ENCODE data around the gene ATG10. TPM values are rescaled to one million over a fixed set of nuclear protein-coding genes. Genes with fewer than 3 reads are reported as not detected.

The ATG10 gene
- total and polyA plus RNA-seq, 2 of the 8 experiments (the other 6 are each of a cell fraction or from before 2014, with no cell fraction given) = 3.7 to 8.8 TPM

DNA sequence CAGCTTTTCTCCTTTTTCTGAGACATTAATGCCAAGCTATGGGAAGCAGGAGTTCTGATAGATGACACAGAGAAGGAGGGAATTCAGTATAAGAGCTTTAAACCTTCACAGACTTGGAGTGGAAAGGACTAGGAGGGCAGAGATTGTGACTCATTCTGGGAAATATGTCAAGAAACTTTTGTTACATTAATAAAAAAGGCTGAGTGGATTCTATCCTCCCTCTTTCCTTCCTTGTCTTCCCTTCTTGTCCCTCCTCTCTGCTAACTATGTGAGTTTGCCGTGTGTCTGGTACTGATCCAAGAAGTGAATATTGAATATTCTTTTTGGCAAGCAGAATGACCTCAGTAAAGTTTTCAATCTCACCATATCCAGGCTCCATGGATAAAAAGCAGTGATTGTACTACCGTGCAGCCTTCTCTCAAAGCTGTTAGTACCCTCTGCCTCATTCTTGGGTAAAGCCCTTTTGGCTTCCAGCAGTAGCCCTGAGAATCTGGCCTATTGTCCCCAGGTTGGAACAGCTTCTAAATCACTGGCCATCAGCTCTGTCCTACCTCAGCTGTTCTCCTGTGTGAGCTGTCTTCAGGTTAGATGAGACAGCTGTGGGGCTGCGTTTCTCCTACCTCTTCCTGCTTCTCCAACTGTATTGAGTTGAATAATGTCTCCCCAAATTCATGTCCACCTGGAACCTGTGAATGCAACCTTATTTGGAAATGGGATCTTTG is 73.9 kb downstream of the ATG10 start:
- no peak overlapping the region for H3K18ac ChIP-seq (ENCODE audit: extremely low read depth, low read length)
- TF ChIP-seq CREB1 (IDR thresholded peaks at IDR 0.05) = no peak
- TF ChIP-seq, protein P1, sequence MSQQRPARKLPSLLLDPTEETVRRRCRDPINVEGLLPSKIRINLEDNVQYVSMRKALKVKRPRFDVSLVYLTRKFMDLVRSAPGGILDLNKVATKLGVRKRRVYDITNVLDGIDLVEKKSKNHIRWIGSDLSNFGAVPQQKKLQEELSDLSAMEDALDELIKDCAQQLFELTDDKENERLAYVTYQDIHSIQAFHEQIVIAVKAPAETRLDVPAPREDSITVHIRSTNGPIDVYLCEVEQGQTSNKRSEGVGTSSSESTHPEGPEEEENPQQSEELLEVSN (IDR thresholded peaks at IDR 0.05) = no peak
- no peak for TF ChIP-seq POLR2AphosphoS5 (IDR thresholded peaks at IDR 0.05; ENCODE audit: low read depth, low read length)
- TF ChIP-seq KDM5A (IDR thresholded peaks at IDR 0.05; ENCODE audit: low read length) = no peak
- TF ChIP-seq KDM1A (IDR thresholded peaks at IDR 0.05; ENCODE audit: borderline replicate concordance, low read length) = no peak
- TF ChIP-seq RXRA (IDR thresholded peaks at IDR 0.05; ENCODE audit: insufficient read depth, low read depth, low read length) = no peak
- no peak for TF ChIP-seq SRF (IDR thresholded peaks at IDR 0.05; ENCODE audit: low read depth, low read length)
- no peak for TF ChIP-seq JUND (IDR thresholded peaks at IDR 0.05; ENCODE audit: low read length)
- TF ChIP-seq POU5F1 (IDR thresholded peaks at IDR 0.05; ENCODE audit: low read depth, low read length) = no peak
- TF ChIP-seq HDAC6 (IDR thresholded peaks at IDR 0.05; ENCODE audit: low read depth, low read length) = no peak
- TF ChIP-seq GABPA (IDR thresholded peaks at IDR 0.05; ENCODE audit: borderline replicate concordance, insufficient read depth, low read length) = no peak
- TF ChIP-seq TEAD4 (IDR thresholded peaks at IDR 0.05; ENCODE audit: low read depth, low read length) = no peak
- TF ChIP-seq CBX8 (IDR thresholded peaks at IDR 0.05; ENCODE audit: borderline replicate concordance, low read depth, low read length) = no peak

More for the DNA sequence above, 73.9 kb downstream of the ATG10 start:
- Histone ChIP-seq H2BK5ac (ENCODE audit: low read depth, low read length) (no peak overlapping the region), H3K79me1 (ENCODE audit: low read depth, low read length) (no peaks in the 10 kb centered on the region), H2AK5ac (ENCODE audit: low read depth, low read length) (no peak overlapping the region), H3K27ac (ENCODE audit: low read depth, low read length) (no peak overlapping the region), H2BK120ac (replicated peaks; ENCODE audit: low read depth, low read length) (no peak overlapping the region), H3K56ac (replicated peaks; ENCODE audit: insufficient read length, low read depth, low read length) (no peak overlapping the region), H3K9ac (replicated peaks in 1 of 4; ENCODE audit: extremely low read depth in 1 of 4, low read depth in 3 of 4, low read length in 3 of 4) (no peak overlapping the region), H3K79me2 (ENCODE audit: control insufficient read depth in 1 of 2, insufficient read depth in 2 of 2, low read length in 2 of 2) (no peaks in the 10 kb centered on the region), H3K4me2 (ENCODE audit: insufficient read depth in 1 of 2, low read depth in 2 of 2, low read length in 2 of 2) (no peak overlapping the region), H2BK12ac (ENCODE audit: low read depth, low read length) (no peak overlapping the region), H3K23me2 (ENCODE audit: low read depth, low read length) (no peaks in the 10 kb centered on the region), H4K8ac (ENCODE audit: extremely low read depth, insufficient read depth, low read length) (no peak overlapping the region), H2AFZ (ENCODE audit: low read length) (no peak overlapping the region), H3K14ac (ENCODE audit: insufficient read length) (no peak overlapping the region), H3K4me1 (replicated peaks in 1 of 4; ENCODE audit: control insufficient read depth in 3 of 4, insufficient read depth in 4 of 4, low read length in 3 of 4) (no peaks in the 10 kb centered on the region), H3K9me3 (ENCODE audit: insufficient read depth in 2 of 2, low read depth in 1 of 2, low read length in 1 of 2) (peaks cover 16 to 17% of the 10 kb centered on the region in 2 experiments), H4K20me1 (replicated peaks in 1 of 2; ENCODE audit: control insufficient read depth in 1 of 2, insufficient read depth in 2 of 2, low read length in 2 of 2) (no peaks in the 10 kb centered on the region), H3K23ac (ENCODE audit: insufficient read length) (no peak overlapping the region), H3K27me3 (replicated peaks in 1 of 4; ENCODE audit: control insufficient read depth in 3 of 4, extremely low read depth in 1 of 4, insufficient read depth in 3 of 4, low read length in 3 of 4) (no peaks in the 10 kb centered on the region), H3K4ac (replicated peaks; ENCODE audit: insufficient read length, low read depth, low read length) (no peak overlapping the region), H4K91ac (replicated peaks; ENCODE audit: insufficient read length, low read length) (no peak overlapping the region), H2BK15ac (ENCODE audit: low read length) (no peak overlapping the region), H2BK20ac (ENCODE audit: low read length) (no peak overlapping the region), H3K36me3 (ENCODE audit: control insufficient read depth in 2 of 4, insufficient read depth in 4 of 4, low read length in 3 of 4) (peaks cover 0 to 11% (median 0%) of the 10 kb centered on the region in 4 experiments; a peak in 2 of 8 replicates), H3K4me3 (ENCODE audit: extremely low read depth in 1 of 4, insufficient read depth in 2 of 4, low read depth in 3 of 4, low read length in 4 of 4) (no peak overlapping the region), H4K5ac (ENCODE audit: insufficient read length, low read depth, low read length) (no peak overlapping the region)
- FAIRE-seq (no peak), DNase-seq (ENCODE audit: low read depth in 1 of 2, low spot score in 2 of 2) (no peak)
- CTCF ChIA-PET (ENCODE audit: partially characterized antibody) = interaction anchor here (0.6 to 1.4 kb wide), 2 partner anchors 8 to 115 kb away, joined by 3 to 4 read pairs; no protein-coding TSS in a partner anchor
- POLR2A ChIA-PET (ENCODE audit: partially characterized antibody) = no interaction called here
- 90% methylated on average over 3 of the region's 3 CpGs; no CpG with 5 or more reads in 1 of the 2 experiments for WGBS, 2 experiments (ENCODE audit: extremely low coverage in 1 of 2, insufficient coverage in 1 of 2, insufficient read length in 1 of 2, insufficient replicate concordance in 2 of 2, low coverage in 1 of 2, low lambda C conversion rate in 2 of 2, missing lambda C conversion rate in 1 of 2)

Measured in H1 (cell line).